ENCODE data around the gene SAPCD2. TPM values are rescaled to one million over a fixed set of nuclear protein-coding genes. Genes with fewer than 3 reads are reported as not detected.

SAPCD2 gene
- polyA plus RNA-seq, 3 donors = 0.03 to 3.1 (median 1.7) TPM

DNA sequence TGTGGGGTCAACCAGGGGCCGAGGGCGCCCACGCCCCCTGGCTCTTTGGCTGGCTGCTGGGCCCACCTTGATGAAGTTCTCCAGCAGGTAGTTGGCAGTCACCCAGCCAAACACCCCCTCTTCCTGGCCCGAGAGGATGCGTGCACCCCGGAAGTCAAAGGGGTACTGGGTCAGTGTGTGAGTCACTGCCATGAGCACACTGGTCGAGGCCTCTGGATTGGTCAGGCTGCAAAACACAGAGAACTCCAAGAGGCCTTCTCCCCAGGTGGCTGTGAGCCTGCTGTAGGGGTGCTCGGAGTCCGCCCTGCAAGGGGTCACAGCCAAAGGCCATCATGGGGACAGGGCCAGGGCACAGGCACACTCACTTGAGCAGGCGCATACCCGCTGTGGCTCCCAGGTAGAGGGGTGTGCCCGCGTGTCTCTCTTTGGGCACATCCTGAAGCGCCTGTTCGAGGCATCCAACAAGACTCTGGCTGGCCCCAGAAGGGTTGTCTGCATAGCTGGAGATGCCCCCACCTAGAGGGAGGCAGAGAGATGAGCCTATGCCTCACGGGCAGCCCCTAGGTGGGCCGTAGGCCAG lies 19.1 kb downstream of the SAPCD2 start:
- Histone ChIP-seq H3K4me2 (replicated peaks; ENCODE audit: extremely low read depth, low read length, poor library complexity, severe bottlenecking) (no peak overlapping the region), H4K20me1 (ENCODE audit: insufficient read depth, low read length) (no peaks in the 10 kb centered on the region), H3K27ac (ENCODE audit: low read depth in 1 of 2, low read length in 2 of 2) (no peak overlapping the region), H3K9me3 (replicated peaks in 1 of 2; ENCODE audit: control insufficient read depth in 1 of 2, insufficient read depth in 1 of 2, low read length in 2 of 2) (peaks cover 0 to 11% of the 10 kb centered on the region in 2 donors), H3K4me1 (ENCODE audit: control insufficient read depth in 1 of 2, insufficient read depth in 2 of 2, low read length in 2 of 2) (peaks cover 3 to 14% of the 10 kb centered on the region in 2 donors), H2AFZ (ENCODE audit: insufficient read depth, low read depth, low read length, poor library complexity, severe bottlenecking) (no peak overlapping the region), H3K4me3 (replicated peaks in 1 of 3; ENCODE audit: low read depth in 2 of 3, low read length in 3 of 3) (no peak overlapping the region), H3K9ac (ENCODE audit: insufficient read depth, low read length, poor library complexity, severe bottlenecking) (no peak overlapping the region), H3K27me3 (ENCODE audit: control insufficient read depth in 2 of 2, insufficient read depth in 2 of 2, low read length in 2 of 2) (peaks cover 21 to 86% of the 10 kb centered on the region in 2 donors), H3K79me2 (ENCODE audit: insufficient read depth, low read length) (no peaks in the 10 kb centered on the region), H3K36me3 (replicated peaks in 1 of 2; ENCODE audit: control insufficient read depth in 1 of 2, insufficient read depth in 2 of 2, low read length in 2 of 2) (no peaks in the 10 kb centered on the region)
- Mint-ChIP-seq H3K4me3 (no peak overlapping the region), H3K36me3 (no peaks in the 10 kb centered on the region), H3K27me3 (ENCODE audit: low read depth in 3 of 3) (peaks cover 66 to 97% (median 78%) of the 10 kb centered on the region in 3 donors), H3K4me1 (peaks cover 8% of the 10 kb centered on the region), H3K27ac (no peak overlapping the region), H3K9me3 (peaks cover 0 to 6% (median 0%) of the 10 kb centered on the region in 7 donors)
- TF ChIP-seq, protein P1, sequence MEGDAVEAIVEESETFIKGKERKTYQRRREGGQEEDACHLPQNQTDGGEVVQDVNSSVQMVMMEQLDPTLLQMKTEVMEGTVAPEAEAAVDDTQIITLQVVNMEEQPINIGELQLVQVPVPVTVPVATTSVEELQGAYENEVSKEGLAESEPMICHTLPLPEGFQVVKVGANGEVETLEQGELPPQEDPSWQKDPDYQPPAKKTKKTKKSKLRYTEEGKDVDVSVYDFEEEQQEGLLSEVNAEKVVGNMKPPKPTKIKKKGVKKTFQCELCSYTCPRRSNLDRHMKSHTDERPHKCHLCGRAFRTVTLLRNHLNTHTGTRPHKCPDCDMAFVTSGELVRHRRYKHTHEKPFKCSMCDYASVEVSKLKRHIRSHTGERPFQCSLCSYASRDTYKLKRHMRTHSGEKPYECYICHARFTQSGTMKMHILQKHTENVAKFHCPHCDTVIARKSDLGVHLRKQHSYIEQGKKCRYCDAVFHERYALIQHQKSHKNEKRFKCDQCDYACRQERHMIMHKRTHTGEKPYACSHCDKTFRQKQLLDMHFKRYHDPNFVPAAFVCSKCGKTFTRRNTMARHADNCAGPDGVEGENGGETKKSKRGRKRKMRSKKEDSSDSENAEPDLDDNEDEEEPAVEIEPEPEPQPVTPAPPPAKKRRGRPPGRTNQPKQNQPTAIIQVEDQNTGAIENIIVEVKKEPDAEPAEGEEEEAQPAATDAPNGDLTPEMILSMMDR (IDR thresholded peaks at IDR 0.05) = no peak
- 88% methylated on average over 16 of the region's 17 CpGs for WGBS (ENCODE audit: insufficient coverage)
- no peak for DNase-seq
- intact Hi-C loops (cut with micrococcal nuclease) = no loop called here

DNA sequence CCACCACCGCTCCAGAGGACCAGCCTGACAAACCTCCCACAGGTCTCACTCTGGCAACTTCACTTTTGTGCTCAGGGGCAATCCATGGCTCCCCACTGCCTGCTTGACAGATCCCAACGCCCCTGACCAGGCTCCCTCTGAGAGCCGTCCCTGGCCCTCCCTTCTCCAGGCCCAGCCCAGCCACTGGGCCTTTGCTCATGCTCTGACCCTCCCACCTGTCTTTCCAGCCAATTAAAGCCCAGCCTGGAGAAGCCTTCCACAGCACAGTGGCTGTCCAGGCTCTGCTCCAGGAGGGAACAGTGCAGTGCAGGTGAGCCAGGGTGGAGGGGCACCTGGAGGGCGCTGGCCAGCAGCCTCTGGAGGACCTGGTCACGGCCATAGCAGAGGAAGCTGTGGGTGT lies 19.8 kb downstream of the SAPCD2 start:
- H3K27me3 Mint-ChIP-seq (ENCODE audit: low read depth in 3 of 3) = peaks cover 63 to 96% (median 79%) of the 10 kb centered on the region in 3 donors
- H3K79me2 ChIP-seq (ENCODE audit: insufficient read depth, low read length) = no peaks in the 10 kb centered on the region
- 100% methylated on average over 3 of the region's 5 CpGs for WGBS (ENCODE audit: insufficient coverage)
- no peaks in the 10 kb centered on the region for H3K36me3 ChIP-seq (replicated peaks in 1 of 2; ENCODE audit: control insufficient read depth in 1 of 2, insufficient read depth in 2 of 2, low read length in 2 of 2)
- H3K4me1 Mint-ChIP-seq = peaks cover 9% of the 10 kb centered on the region
- H3K4me2 ChIP-seq (replicated peaks; ENCODE audit: extremely low read depth, low read length, poor library complexity, severe bottlenecking) = no peak overlapping the region
- H2AFZ ChIP-seq (ENCODE audit: insufficient read depth, low read depth, low read length, poor library complexity, severe bottlenecking) = no peak overlapping the region
- no peaks in the 10 kb centered on the region for H4K20me1 ChIP-seq (ENCODE audit: insufficient read depth, low read length)
- no peak overlapping the region for H3K4me3 Mint-ChIP-seq
- peaks cover 0 to 6% (median 0%) of the 10 kb centered on the region in 7 donors for H3K9me3 Mint-ChIP-seq
- H3K4me1 ChIP-seq (ENCODE audit: control insufficient read depth in 1 of 2, insufficient read depth in 2 of 2, low read length in 2 of 2) = peaks cover 6 to 20% of the 10 kb centered on the region in 2 donors
- no peaks in the 10 kb centered on the region for H3K36me3 Mint-ChIP-seq
- no peak overlapping the region for H3K4me3 ChIP-seq (replicated peaks in 1 of 3; ENCODE audit: low read depth in 2 of 3, low read length in 3 of 3)
- TF ChIP-seq, protein P1 (IDR thresholded peaks at IDR 0.05) = no peak
- intact Hi-C loops (cut with micrococcal nuclease) = no loop called here
- no peak overlapping the region for H3K27ac ChIP-seq (ENCODE audit: low read depth in 1 of 2, low read length in 2 of 2)
- H3K27me3 ChIP-seq (ENCODE audit: control insufficient read depth in 2 of 2, insufficient read depth in 2 of 2, low read length in 2 of 2) = peaks cover 25 to 85% of the 10 kb centered on the region in 2 donors
- DNase-seq = no peak
- H3K9me3 ChIP-seq (replicated peaks in 1 of 2; ENCODE audit: control insufficient read depth in 1 of 2, insufficient read depth in 1 of 2, low read length in 2 of 2) = peaks cover 0 to 11% of the 10 kb centered on the region in 2 donors
- no peak overlapping the region for H3K9ac ChIP-seq (ENCODE audit: insufficient read depth, low read length, poor library complexity, severe bottlenecking)
- no peak overlapping the region for H3K27ac Mint-ChIP-seq

Data from CD14-positive monocyte (primary cell).